ENCODE results near the gene ERG. TPM values are rescaled to one million over a fixed set of nuclear protein-coding genes. Genes with fewer than 3 reads are reported as not detected.

ERG gene
- total and polyA plus RNA-seq, 4 donors = 3.3 to 6.0 (median 4.1) TPM

GRCh38 chr21:38440746-38441145 lies 57.5 kb downstream of the ERG start:
- no peak overlapping the region for H3K4me3 ChIP-seq (ENCODE audit: low read depth in 1 of 3, low read length in 3 of 3)
- H3K9me3 ChIP-seq (ENCODE audit: control insufficient read depth in 4 of 4, low read length in 3 of 4) = no peaks in the 10 kb centered on the region
- no peaks in the 10 kb centered on the region for H3K27me3 ChIP-seq (ENCODE audit: control insufficient read depth in 4 of 4, insufficient read depth in 4 of 4, low read length in 3 of 4)
- H3K9ac ChIP-seq (ENCODE audit: low read depth in 1 of 2, low read length in 2 of 2) = no peak overlapping the region
- no peak overlapping the region for H3K27ac ChIP-seq (ENCODE audit: low read depth in 1 of 2, low read length in 2 of 2)
- H3K4me1 ChIP-seq (ENCODE audit: control insufficient read depth in 4 of 4, insufficient read depth in 4 of 4, low read length in 3 of 4) = no peaks in the 10 kb centered on the region
- WGBS = 80% methylated on average over 5 of the region's 5 CpGs
- no peak for DNase-seq (ENCODE audit: low spot score)
- no peaks in the 10 kb centered on the region for H3K36me3 ChIP-seq (ENCODE audit: control insufficient read depth in 4 of 4, insufficient read depth in 3 of 4, low read depth in 1 of 4, low read length in 3 of 4)
- TF ChIP-seq RAD21 (IDR thresholded peaks at IDR 0.05) (no peak), EGR1 (IDR thresholded peaks at IDR 0.05; ENCODE audit: low read depth in 2 of 2) (no peak)

- Histone ChIP-seq H3K36me3 (ENCODE audit: control insufficient read depth in 4 of 4, insufficient read depth in 3 of 4, low read depth in 1 of 4, low read length in 3 of 4) (no peaks in the 10 kb centered on the region), H3K9ac (ENCODE audit: low read depth in 1 of 2, low read length in 2 of 2) (no peak overlapping the region), H3K4me1 (ENCODE audit: control insufficient read depth in 4 of 4, insufficient read depth in 4 of 4, low read length in 3 of 4) (no peaks in the 10 kb centered on the region), H3K4me3 (ENCODE audit: low read depth in 1 of 3, low read length in 3 of 3) (no peak overlapping the region), H3K27me3 (ENCODE audit: control insufficient read depth in 4 of 4, insufficient read depth in 4 of 4, low read length in 3 of 4) (no peaks in the 10 kb centered on the region), H3K27ac (ENCODE audit: low read depth in 1 of 2, low read length in 2 of 2) (no peak overlapping the region), H3K9me3 (ENCODE audit: control insufficient read depth in 4 of 4, low read length in 3 of 4) (no peaks in the 10 kb centered on the region)
- TF ChIP-seq, protein P1, sequence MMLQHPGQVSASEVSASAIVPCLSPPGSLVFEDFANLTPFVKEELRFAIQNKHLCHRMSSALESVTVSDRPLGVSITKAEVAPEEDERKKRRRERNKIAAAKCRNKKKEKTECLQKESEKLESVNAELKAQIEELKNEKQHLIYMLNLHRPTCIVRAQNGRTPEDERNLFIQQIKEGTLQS (IDR thresholded peaks at IDR 0.05) = no peak
- TF ChIP-seq, protein P2, sequence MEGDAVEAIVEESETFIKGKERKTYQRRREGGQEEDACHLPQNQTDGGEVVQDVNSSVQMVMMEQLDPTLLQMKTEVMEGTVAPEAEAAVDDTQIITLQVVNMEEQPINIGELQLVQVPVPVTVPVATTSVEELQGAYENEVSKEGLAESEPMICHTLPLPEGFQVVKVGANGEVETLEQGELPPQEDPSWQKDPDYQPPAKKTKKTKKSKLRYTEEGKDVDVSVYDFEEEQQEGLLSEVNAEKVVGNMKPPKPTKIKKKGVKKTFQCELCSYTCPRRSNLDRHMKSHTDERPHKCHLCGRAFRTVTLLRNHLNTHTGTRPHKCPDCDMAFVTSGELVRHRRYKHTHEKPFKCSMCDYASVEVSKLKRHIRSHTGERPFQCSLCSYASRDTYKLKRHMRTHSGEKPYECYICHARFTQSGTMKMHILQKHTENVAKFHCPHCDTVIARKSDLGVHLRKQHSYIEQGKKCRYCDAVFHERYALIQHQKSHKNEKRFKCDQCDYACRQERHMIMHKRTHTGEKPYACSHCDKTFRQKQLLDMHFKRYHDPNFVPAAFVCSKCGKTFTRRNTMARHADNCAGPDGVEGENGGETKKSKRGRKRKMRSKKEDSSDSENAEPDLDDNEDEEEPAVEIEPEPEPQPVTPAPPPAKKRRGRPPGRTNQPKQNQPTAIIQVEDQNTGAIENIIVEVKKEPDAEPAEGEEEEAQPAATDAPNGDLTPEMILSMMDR (IDR thresholded peaks at IDR 0.05; ENCODE audit: low read depth, low read length, missing input control) = no peak
- TF ChIP-seq FOXA2 (IDR thresholded peaks at IDR 0.05) (no peak), SP1 (IDR thresholded peaks at IDR 0.05) (no peak), RXRA (IDR thresholded peaks at IDR 0.05) (no peak), EGR1 (IDR thresholded peaks at IDR 0.05; ENCODE audit: low read depth in 2 of 2) (no peak)
- no peak for DNase-seq (ENCODE audit: low spot score)
- 70% methylated on average over 5 of the region's 5 CpGs for WGBS
These were observed 58.3 kb downstream of the ERG start for GRCh38 chr21:38439957-38440356.

GRCh38 chr21:38439426-38439825 lies 58.9 kb downstream of the ERG start:
- DNase-seq (ENCODE audit: low spot score) = no peak
- TF ChIP-seq HNF4G (IDR thresholded peaks at IDR 0.05) (no peak), FOXA2 (IDR thresholded peaks at IDR 0.05) (no peak)
- no peaks in the 10 kb centered on the region for H3K27me3 ChIP-seq (ENCODE audit: control insufficient read depth in 4 of 4, insufficient read depth in 4 of 4, low read length in 3 of 4)
- H3K36me3 ChIP-seq (ENCODE audit: control insufficient read depth in 4 of 4, insufficient read depth in 3 of 4, low read depth in 1 of 4, low read length in 3 of 4) = no peaks in the 10 kb centered on the region
- H3K9ac ChIP-seq (ENCODE audit: low read depth in 1 of 2, low read length in 2 of 2) = no peak overlapping the region
- H3K9me3 ChIP-seq (ENCODE audit: control insufficient read depth in 4 of 4, low read length in 3 of 4) = no peaks in the 10 kb centered on the region
- no peaks in the 10 kb centered on the region for H3K4me1 ChIP-seq (ENCODE audit: control insufficient read depth in 4 of 4, insufficient read depth in 4 of 4, low read length in 3 of 4)
- H3K4me3 ChIP-seq (ENCODE audit: low read depth in 1 of 3, low read length in 3 of 3) = no peak overlapping the region
- H3K27ac ChIP-seq (ENCODE audit: low read depth in 1 of 2, low read length in 2 of 2) = no peak overlapping the region
- WGBS = 57% methylated on average over 6 of the region's 6 CpGs

- no peak overlapping the region for H3K4me3 ChIP-seq (ENCODE audit: low read depth in 1 of 3, low read length in 3 of 3)
- 74% methylated on average over 11 of the region's 11 CpGs for WGBS
- H3K4me1 ChIP-seq (ENCODE audit: control insufficient read depth in 4 of 4, insufficient read depth in 4 of 4, low read length in 3 of 4) = no peaks in the 10 kb centered on the region
- H3K27me3 ChIP-seq (ENCODE audit: control insufficient read depth in 4 of 4, insufficient read depth in 4 of 4, low read length in 3 of 4) = no peaks in the 10 kb centered on the region
- H3K9me3 ChIP-seq (ENCODE audit: control insufficient read depth in 4 of 4, low read length in 3 of 4) = no peaks in the 10 kb centered on the region
- H3K36me3 ChIP-seq (ENCODE audit: control insufficient read depth in 4 of 4, insufficient read depth in 3 of 4, low read depth in 1 of 4, low read length in 3 of 4) = no peaks in the 10 kb centered on the region
- no peak overlapping the region for H3K9ac ChIP-seq (ENCODE audit: low read depth in 1 of 2, low read length in 2 of 2)
- no peak overlapping the region for H3K27ac ChIP-seq (ENCODE audit: low read depth in 1 of 2, low read length in 2 of 2)
- no peak for TF ChIP-seq FOXA2 (IDR thresholded peaks at IDR 0.05)
- TF ChIP-seq RAD21 (IDR thresholded peaks at IDR 0.05) = no peak
- no peak for DNase-seq (ENCODE audit: low spot score)
These were observed 59.8 kb downstream of the ERG start for GRCh38 chr21:38438462-38438893.
